Activated CD4-positive, alpha-beta memory T cell treated with anti-CD3 and anti-CD28 coated beads, Interleukin-2, amount 10 ng/mL, durations not matched to agents 7 days and 5 days (primary cell): ENCODE results near the gene PIH1D2. TPM values are rescaled to one million over a fixed set of nuclear protein-coding genes. Genes with fewer than 3 reads are reported as not detected.

Source experiments
- CTCF ChIA-PET: fragments of 350-600 bp; sonication (Branson Sonifier 250); formaldehyde crosslinking; loops from one replicate; lab custom pipeline; 2021; ENCODE audit warnings: antibody characterized with exemption, inconsistent platforms; lab: Charles Lee
- POLR2A ChIA-PET: fragments of 350-600 bp; sonication (Branson Sonifier 250); formaldehyde crosslinking; loops from one replicate; lab custom pipeline; 2021; ENCODE audit warnings: antibody characterized with exemption; lab: Charles Lee
- DNase-seq: peaks from one replicate; pipeline ENCODE4 v3.0.0-alpha.2; 2020
- H3K27ac Mint-ChIP-seq: one replicate; pipeline ENCODE4 v1.8.0; 2021; ENCODE audit warnings: mild to moderate bottlenecking, mixed read lengths
- H3K27me3 Mint-ChIP-seq: one replicate; pipeline ENCODE4 v1.8.0; 2021; ENCODE audit warnings: mixed read lengths
- H3K36me3 Mint-ChIP-seq: one replicate; pipeline ENCODE4 v1.8.0; 2021; ENCODE audit warnings: low read depth, mixed read lengths
- H3K4me1 Mint-ChIP-seq: one replicate; pipeline ENCODE4 v1.8.0; 2021; ENCODE audit warnings: mixed read lengths
- H3K4me3 Mint-ChIP-seq: one replicate; pipeline ENCODE4 v1.8.0; 2021; ENCODE audit warnings: mild to moderate bottlenecking, mixed read lengths
- H3K9me3 Mint-ChIP-seq: one replicate; pipeline ENCODE4 v1.8.0; 2021; ENCODE audit warnings: mixed read lengths
- total RNA-seq, 2 experiments: library from RNA; stranded (reverse); gene quantifications; one replicate each; pipeline ENCODE4 v1.2.3, GENCODE V29; 2021

Gene PIH1D2
- total RNA-seq, 2 experiments from 2014 or later, result 0.18 TPM; not detected in 1

DNA sequence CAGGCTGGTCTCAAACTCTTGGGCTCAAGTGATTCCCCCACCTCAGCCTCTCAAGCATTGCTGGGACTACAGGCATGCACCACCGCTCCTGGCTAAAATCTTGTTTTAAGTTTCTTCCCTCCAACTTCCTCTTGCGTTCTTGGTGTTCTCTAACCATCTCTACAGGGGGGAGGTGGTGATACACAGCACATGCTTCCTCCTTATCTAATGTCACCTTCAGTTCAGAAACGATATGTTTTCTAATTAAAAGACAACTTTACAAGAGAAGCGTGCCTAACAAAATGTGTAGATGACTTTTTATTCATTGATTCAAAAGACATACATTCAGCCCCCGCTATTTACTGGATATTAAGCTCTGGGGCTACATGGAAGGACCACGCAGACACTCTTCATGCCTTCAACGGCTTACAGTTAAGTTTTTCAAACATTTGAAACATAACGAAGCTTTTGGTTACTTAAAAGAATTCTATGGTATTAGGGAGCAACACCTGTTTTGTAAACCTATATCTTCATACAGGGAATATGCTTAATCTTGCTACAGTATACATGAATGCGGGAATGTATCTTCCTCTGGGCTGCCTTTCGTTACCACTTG is 49.5 kb downstream of the PIH1D2 start:
- no peaks in the 10 kb centered on the region for H3K27me3 Mint-ChIP-seq
- H3K36me3 Mint-ChIP-seq, result peaks cover 25% of the 10 kb centered on the region
- POLR2A ChIA-PET, result interaction anchor here (1.0 to 1.4 kb wide), 6 partner anchors 33 to 97 kb away, joined by 3 to 6 read pairs (median 4); partner anchors contain the start of genes SDHD and TIMM8B
- H3K4me3 Mint-ChIP-seq, result peak overlapping the region; percentile 97
- CTCF ChIA-PET, result interaction anchor here (0.7 kb wide), 1 partner anchor 49 kb away, joined by 3 read pairs; no protein-coding TSS in a partner anchor
- no peak for DNase-seq
- H3K9me3 Mint-ChIP-seq, result no peaks in the 10 kb centered on the region
- H3K27ac Mint-ChIP-seq, result peak overlapping the region; percentile 95
- peaks cover 27% of the 10 kb centered on the region for H3K4me1 Mint-ChIP-seq

DNA sequence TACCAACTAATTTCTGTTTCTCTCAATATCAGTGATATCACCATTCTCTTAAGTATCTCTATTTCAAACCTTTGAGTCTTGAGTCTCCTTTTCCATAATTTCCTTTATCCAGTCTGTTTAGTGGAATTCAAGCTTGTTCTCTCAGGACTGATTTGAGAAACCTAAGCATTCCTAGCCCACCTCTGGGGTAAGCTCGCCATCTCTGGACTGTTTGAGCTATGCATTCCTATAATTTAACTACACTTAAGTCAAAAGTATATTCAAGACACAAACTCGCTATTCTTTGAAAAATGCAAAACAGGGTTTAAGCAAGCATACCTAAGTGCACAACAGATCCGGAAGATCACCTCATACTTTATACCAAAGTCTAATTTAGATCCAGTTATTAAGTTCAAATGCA is 50.7 kb downstream of the PIH1D2 start:
- Mint-ChIP-seq H3K27me3 (no peaks in the 10 kb centered on the region), H3K27ac (no peak overlapping the region), H3K4me3 (peak overlapping the region; percentile 21), H3K4me1 (peaks cover 23% of the 10 kb centered on the region), H3K9me3 (no peaks in the 10 kb centered on the region), H3K36me3 (peaks cover 18% of the 10 kb centered on the region)
- ChIA-PET CTCF (interaction anchor here (0.6 kb wide), 1 partner anchor 91 kb away, joined by 4 read pairs; no protein-coding TSS in a partner anchor), POLR2A (no interaction called here)
- DNase-seq, result no peak

DNA sequence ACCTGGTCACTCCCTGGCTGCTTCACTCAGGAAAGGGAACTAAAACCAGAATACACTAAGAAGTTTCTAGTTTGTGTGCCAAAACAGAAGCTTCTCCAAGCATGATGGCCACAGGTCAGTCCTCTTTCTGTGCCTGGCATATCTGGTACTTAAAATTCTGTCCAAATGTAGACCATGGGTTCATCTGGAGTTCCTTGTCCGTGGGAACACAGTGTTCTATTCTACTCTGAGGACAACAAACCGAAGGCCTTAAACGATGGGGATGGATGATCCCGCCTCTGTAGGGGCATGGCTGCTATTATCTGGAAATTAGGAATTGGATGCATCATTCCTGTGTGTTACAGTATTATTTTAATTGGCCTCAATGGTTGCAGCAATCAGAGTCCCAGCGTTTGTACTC is 54.8 kb downstream of the PIH1D2 start:
- CTCF ChIA-PET, result no interaction called here
- H3K36me3 Mint-ChIP-seq, result peaks cover 6% of the 10 kb centered on the region
- peaks cover 11% of the 10 kb centered on the region for H3K4me1 Mint-ChIP-seq
- no peak for DNase-seq
- H3K27ac Mint-ChIP-seq, result no peak overlapping the region
- POLR2A ChIA-PET, result no interaction called here
- H3K4me3 Mint-ChIP-seq, result no peak overlapping the region
- no peaks in the 10 kb centered on the region for H3K27me3 Mint-ChIP-seq
- H3K9me3 Mint-ChIP-seq, result no peaks in the 10 kb centered on the region

Other genes with a start within 250 kb of the PIH1D2 start
- 10 to 100 TPM; 24.8 to 25.0 TPM for gene ALG9, start 202.4 kb downstream of the PIH1D2 start, total RNA-seq
- gene FDXACB1, start 194.9 kb downstream of the PIH1D2 start, total RNA-seq, result 1 to 10 TPM; 2.9 to 3.6 TPM
- 10 to 100 TPM; 19.0 to 19.4 TPM for gene CFAP68, start 194.5 kb downstream of the PIH1D2 start, total RNA-seq
- not detected for gene CRYAB, start 162.2 kb downstream of the PIH1D2 start, total RNA-seq
- gene HSPB2, start 161.3 kb downstream of the PIH1D2 start, total RNA-seq, result not detected
- not detected for gene C11orf52, start 155.1 kb downstream of the PIH1D2 start, total RNA-seq
- gene DIXDC1, start 136.7 kb downstream of the PIH1D2 start, total RNA-seq, result 1 to 10 TPM; 5.6 to 7.4 TPM
- gene DLAT, start 48.6 kb downstream of the PIH1D2 start, total RNA-seq, result 10 to 100 TPM; 26.2 to 26.7 TPM
- gene NKAPD1, start 282 bp upstream of the PIH1D2 start, total RNA-seq, result 10 to 100 TPM; 21.2 to 23.9 TPM
- 10 to 100 TPM; 38.9 to 40.0 TPM for gene TIMM8B, start 12.7 kb upstream of the PIH1D2 start, total RNA-seq
- gene SDHD, start 12.9 kb upstream of the PIH1D2 start, total RNA-seq, result 10 to 100 TPM; 76.7 to 78.5 TPM
- gene IL18, start 90.1 kb upstream of the PIH1D2 start, total RNA-seq, result not detected
- under 1 TPM in 1 of 2 experiments, not detected in 1; 0.30 TPM for gene TEX12, start 93.4 kb upstream of the PIH1D2 start, total RNA-seq
- gene BCO2, start 101.5 kb upstream of the PIH1D2 start, total RNA-seq, result 1 to 10 TPM; 1.0 to 1.4 TPM
- gene PTS, start 152.4 kb upstream of the PIH1D2 start, total RNA-seq, result 10 to 100 TPM; 20.5 to 22.9 TPM
- gene PLET1, start 186.8 kb upstream of the PIH1D2 start, total RNA-seq, result not detected